HEK293 (cell line): ENCODE data around the gene A4GALT.

Experiments
- CTCF ChIA-PET: fragments of 350-600 bp; formaldehyde crosslinking; extraction: SDS; loops from one replicate; lab custom pipeline; 2021; ENCODE audit warnings: antibody characterized with exemption; lab: Yijun Ruan, JAX
- POLR2A ChIA-PET: fragments of 300-600 bp; formaldehyde crosslinking; extraction: SDS; loops from one replicate; lab custom pipeline; 2020; ENCODE audit warnings: antibody characterized with exemption, inconsistent platforms; lab: Yijun Ruan, JAX
- H3K27ac ChIP-seq: fragments of 200-500 bp; sonication (Bioruptor generic); 2 replicates; pipeline ENCODE4 v1.5.1; 2014; ENCODE audit warnings: low read depth, low read length, control low read depth, inconsistent platforms; ENCODE audit errors: extremely low read depth
- H3K36me3 ChIP-seq, 2 experiments: fragments of 200-500 bp in 1 of 2; sonication (Bioruptor generic) in 1 of 2; 1 replicate in 1 of 2; 2 replicates in 1 of 2; pipeline ENCODE4 v1.5.1; 2014 to 2017; ENCODE audit warnings: inconsistent platforms in 2 of 2, low read length in 2 of 2; ENCODE audit not compliant: control insufficient read depth in 2 of 2, insufficient read depth in 1 of 2
- H3K4me1 ChIP-seq: fragments of 200-500 bp; sonication (Bioruptor generic); 2 replicates; pipeline ENCODE4 v1.5.1; 2014; ENCODE audit warnings: mild to moderate bottlenecking, low read length, inconsistent platforms; ENCODE audit not compliant: control insufficient read depth, insufficient read depth
- H3K4me3 ChIP-seq: 2 replicates; pipeline ENCODE4 v1.5.1; 2011; ENCODE audit warnings: low read depth, mild to moderate bottlenecking, control low read depth, low read length, moderate library complexity
- H3K9me3 ChIP-seq: fragments of 200-500 bp; sonication (Bioruptor generic); 2 replicates; pipeline ENCODE4 v1.5.1; 2014; ENCODE audit warnings: low read depth, low read length, inconsistent platforms; ENCODE audit not compliant: control insufficient read depth, insufficient read depth
- GFI1B ChIP-seq: fragments of 450-650 bp; formaldehyde crosslinking; IDR thresholded peaks from 2 replicates; pipeline ENCODE4 v1.5.1; 2016; ENCODE audit warnings: missing biosample characterization, missing genetic modification characterization
- GLI2 ChIP-seq: fragments of 450-650 bp; formaldehyde crosslinking; IDR thresholded peaks from 2 replicates; pipeline ENCODE4; 2017; ENCODE audit warnings: missing biosample characterization, missing genetic modification characterization, low read depth, borderline replicate concordance
- KLF10 ChIP-seq: fragments of 450-650 bp; IDR thresholded peaks from 2 replicates; pipeline ENCODE4 v1.5.1; 2018; ENCODE audit warnings: missing biosample characterization, mild to moderate bottlenecking, missing genetic modification characterization
- MZF1 ChIP-seq: fragments of 450-650 bp; formaldehyde crosslinking; IDR thresholded peaks from 2 replicates; pipeline ENCODE4 v1.5.1; 2017; ENCODE audit warnings: missing biosample characterization, missing genetic modification characterization, borderline replicate concordance
- SALL2 ChIP-seq: fragments of 450-650 bp; formaldehyde crosslinking; IDR thresholded peaks from 2 replicates; pipeline ENCODE4 v1.5.0; 2017; ENCODE audit warnings: missing biosample characterization, mild to moderate bottlenecking, missing genetic modification characterization, borderline replicate concordance
- SP2 ChIP-seq: fragments of 450-650 bp; formaldehyde crosslinking; IDR thresholded peaks from 2 replicates; pipeline ENCODE4 v1.5.1; 2016; ENCODE audit warnings: missing biosample characterization, missing genetic modification characterization
- TCF7L2 ChIP-seq: IDR thresholded peaks from 2 replicates; pipeline ENCODE4 v1.6.1; 2011; ENCODE audit warnings: low read depth, mild to moderate bottlenecking, inconsistent platforms, low read length, moderate library complexity, borderline replicate concordance
- YY2 ChIP-seq: fragments of 450-650 bp; formaldehyde crosslinking; IDR thresholded peaks from 2 replicates; pipeline ENCODE4 v1.5.1; 2016; ENCODE audit warnings: missing biosample characterization, missing genetic modification characterization
- ZBTB20 ChIP-seq: fragments of 450-650 bp; formaldehyde crosslinking; IDR thresholded peaks from 2 replicates; pipeline ENCODE4 v1.5.1; 2016; ENCODE audit warnings: missing biosample characterization, missing genetic modification characterization
- ZNF157 ChIP-seq: fragments of 450-650 bp; formaldehyde crosslinking; IDR thresholded peaks from 2 replicates; pipeline ENCODE4 v1.5.1; 2016; ENCODE audit warnings: missing biosample characterization, missing genetic modification characterization
- ZNF175 ChIP-seq: fragments of 450-650 bp; formaldehyde crosslinking; IDR thresholded peaks from 2 replicates; pipeline ENCODE4 v1.5.1; 2016; ENCODE audit warnings: missing biosample characterization, missing genetic modification characterization
- ZNF24 ChIP-seq: fragments of 450-650 bp; formaldehyde crosslinking; IDR thresholded peaks from 2 replicates; pipeline ENCODE4 v1.5.1; 2016; ENCODE audit warnings: missing biosample characterization, missing genetic modification characterization
- ZNF311 ChIP-seq: fragments of 450-650 bp; formaldehyde crosslinking; IDR thresholded peaks from 2 replicates; pipeline ENCODE4 v1.5.1; 2017; ENCODE audit warnings: missing biosample characterization, missing genetic modification characterization, borderline replicate concordance
- ZNF341 ChIP-seq: fragments of 450-650 bp; formaldehyde crosslinking; IDR thresholded peaks from 2 replicates; pipeline ENCODE4; 2016; ENCODE audit warnings: low read depth, missing biosample characterization, missing genetic modification characterization
- ZNF416 ChIP-seq: fragments of 450-650 bp; formaldehyde crosslinking; IDR thresholded peaks from 2 replicates; pipeline ENCODE4 v1.5.1; 2016; ENCODE audit warnings: missing biosample characterization, missing genetic modification characterization
- ZNF423 ChIP-seq: fragments of 450-650 bp; formaldehyde crosslinking; IDR thresholded peaks from 2 replicates; pipeline ENCODE4 v1.5.1; 2016; ENCODE audit warnings: missing biosample characterization, missing genetic modification characterization
- ZNF514 ChIP-seq: fragments of 450-650 bp; formaldehyde crosslinking; IDR thresholded peaks from 2 replicates; pipeline ENCODE4 v1.5.1; 2016; ENCODE audit warnings: missing biosample characterization, missing genetic modification characterization
- ZNF544 ChIP-seq: fragments of 450-650 bp; formaldehyde crosslinking; IDR thresholded peaks from 2 replicates; pipeline ENCODE4 v1.5.0; 2017; ENCODE audit warnings: missing biosample characterization, missing genetic modification characterization
- ZNF558 ChIP-seq: fragments of 450-650 bp; formaldehyde crosslinking; IDR thresholded peaks from 2 replicates; pipeline ENCODE4 v1.5.1; 2016; ENCODE audit warnings: missing biosample characterization, missing genetic modification characterization
- ZNF600 ChIP-seq: fragments of 450-650 bp; formaldehyde crosslinking; IDR thresholded peaks from 2 replicates; pipeline ENCODE4 v1.5.1; 2016; ENCODE audit warnings: missing biosample characterization, missing genetic modification characterization
- TF ChIP-seq, protein P1 (sequence below): fragments of 450-650 bp; formaldehyde crosslinking; IDR thresholded peaks from 2 replicates; pipeline ENCODE4 v1.5.1; 2016; ENCODE audit warnings: missing biosample characterization, missing genetic modification characterization
- TF ChIP-seq, protein P2 (sequence below): fragments of 450-650 bp; formaldehyde crosslinking; IDR thresholded peaks from 2 replicates; pipeline ENCODE4 v1.5.1; 2017; ENCODE audit warnings: missing biosample characterization, missing genetic modification characterization
- TF ChIP-seq, protein P3 (sequence below): fragments of 450-650 bp; formaldehyde crosslinking; IDR thresholded peaks from 2 replicates; pipeline ENCODE4 v1.5.1; 2016; ENCODE audit warnings: missing biosample characterization, missing genetic modification characterization
- TF ChIP-seq, protein P4 (sequence below): fragments of 450-650 bp; formaldehyde crosslinking; IDR thresholded peaks from 2 replicates; pipeline ENCODE4 v1.5.1; 2016; ENCODE audit warnings: missing biosample characterization, missing genetic modification characterization

The A4GALT gene

DNA sequence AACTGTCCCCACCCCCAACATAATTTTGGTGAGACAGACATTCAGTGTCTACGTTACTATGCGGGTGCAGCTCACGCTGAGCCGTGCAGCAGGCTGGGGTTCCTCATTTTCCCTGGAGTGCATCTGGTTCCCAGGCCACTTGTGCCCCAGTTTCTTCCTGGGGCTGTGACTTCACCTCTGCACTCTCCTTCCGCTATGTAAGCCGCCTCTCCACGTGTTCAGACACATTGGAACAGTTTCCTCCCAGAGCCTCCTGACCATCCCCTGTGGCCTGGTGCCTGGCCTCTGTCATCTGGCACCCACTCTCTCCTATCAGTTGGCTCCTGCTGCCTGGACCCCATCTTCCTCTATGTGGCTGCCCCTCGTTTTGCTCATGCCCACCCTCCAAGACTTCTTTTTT lies 46.2 kb upstream of the A4GALT start (continued):
- no peak for TF ChIP-seq ZNF558 (tag by site-specific recombination)
- no peak for TF ChIP-seq ZNF24 (tag by site-specific recombination)
- TF ChIP-seq, protein P1, sequence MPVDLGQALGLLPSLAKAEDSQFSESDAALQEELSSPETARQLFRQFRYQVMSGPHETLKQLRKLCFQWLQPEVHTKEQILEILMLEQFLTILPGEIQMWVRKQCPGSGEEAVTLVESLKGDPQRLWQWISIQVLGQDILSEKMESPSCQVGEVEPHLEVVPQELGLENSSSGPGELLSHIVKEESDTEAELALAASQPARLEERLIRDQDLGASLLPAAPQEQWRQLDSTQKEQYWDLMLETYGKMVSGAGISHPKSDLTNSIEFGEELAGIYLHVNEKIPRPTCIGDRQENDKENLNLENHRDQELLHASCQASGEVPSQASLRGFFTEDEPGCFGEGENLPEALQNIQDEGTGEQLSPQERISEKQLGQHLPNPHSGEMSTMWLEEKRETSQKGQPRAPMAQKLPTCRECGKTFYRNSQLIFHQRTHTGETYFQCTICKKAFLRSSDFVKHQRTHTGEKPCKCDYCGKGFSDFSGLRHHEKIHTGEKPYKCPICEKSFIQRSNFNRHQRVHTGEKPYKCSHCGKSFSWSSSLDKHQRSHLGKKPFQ (tag by site-specific recombination), result no peak

DNA sequence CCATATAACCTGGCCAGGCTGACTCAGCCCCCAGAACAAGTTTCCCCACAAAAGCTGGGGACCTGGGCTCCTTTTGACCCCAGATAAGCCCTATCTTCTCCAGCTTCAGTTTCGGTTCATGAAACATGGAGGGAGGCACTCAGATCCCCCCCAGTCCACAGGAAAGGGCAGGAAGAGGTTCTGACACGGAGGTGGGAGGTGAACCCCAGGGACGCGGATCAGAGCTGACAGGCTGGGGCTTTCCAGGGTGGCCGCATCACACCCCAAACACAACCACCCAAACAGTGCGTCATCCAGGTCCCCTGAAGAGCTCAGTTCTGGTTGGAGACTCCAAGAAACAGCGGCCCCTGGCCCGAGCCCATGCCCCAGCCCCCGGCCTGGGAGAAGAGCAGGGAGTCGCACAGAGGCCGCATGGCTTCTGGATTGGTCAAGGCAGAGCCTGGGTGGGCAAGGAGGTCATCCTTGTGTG lies 44.3 kb upstream of the A4GALT start:
- CTCF ChIA-PET, result interaction anchor here (0.7 to 1.0 kb wide), 3 partner anchors 19 to 124 kb away, joined by 3 to 4 read pairs (median 3); partner anchors contain the start of gene ATP5MGL
- Histone ChIP-seq H3K4me3 (no peak overlapping the region), H3K9me3 (no peaks in the 10 kb centered on the region), H3K4me1 (peaks cover 2% of the 10 kb centered on the region; the same call in 1 of the 2 replicates), H3K36me3 (no peaks in the 10 kb centered on the region), H3K27ac (no peak overlapping the region)
- POLR2A ChIA-PET, result no interaction called here
- TF ChIP-seq GFI1B (tag by site-specific recombination) (no peak), TCF7L2 (no peak), KLF10 (tag by site-specific recombination) (no peak), ZNF514 (tag by site-specific recombination) (no peak), ZNF423 (tag by site-specific recombination) (no peak), SP2 (tag by site-specific recombination) (no peak), YY2 (tag by site-specific recombination) (no peak), ZNF311 (tag by site-specific recombination) (no peak), MZF1 (tag by site-specific recombination) (no peak), GLI2 (no peak), ZNF341 (tag by site-specific recombination) (no peak), ZNF544 (no peak), ZNF175 (tag by site-specific recombination) (no peak)
- TF ChIP-seq, protein P2, sequence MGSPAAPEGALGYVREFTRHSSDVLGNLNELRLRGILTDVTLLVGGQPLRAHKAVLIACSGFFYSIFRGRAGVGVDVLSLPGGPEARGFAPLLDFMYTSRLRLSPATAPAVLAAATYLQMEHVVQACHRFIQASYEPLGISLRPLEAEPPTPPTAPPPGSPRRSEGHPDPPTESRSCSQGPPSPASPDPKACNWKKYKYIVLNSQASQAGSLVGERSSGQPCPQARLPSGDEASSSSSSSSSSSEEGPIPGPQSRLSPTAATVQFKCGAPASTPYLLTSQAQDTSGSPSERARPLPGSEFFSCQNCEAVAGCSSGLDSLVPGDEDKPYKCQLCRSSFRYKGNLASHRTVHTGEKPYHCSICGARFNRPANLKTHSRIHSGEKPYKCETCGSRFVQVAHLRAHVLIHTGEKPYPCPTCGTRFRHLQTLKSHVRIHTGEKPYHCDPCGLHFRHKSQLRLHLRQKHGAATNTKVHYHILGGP (tag by site-specific recombination), result no peak

DNA sequence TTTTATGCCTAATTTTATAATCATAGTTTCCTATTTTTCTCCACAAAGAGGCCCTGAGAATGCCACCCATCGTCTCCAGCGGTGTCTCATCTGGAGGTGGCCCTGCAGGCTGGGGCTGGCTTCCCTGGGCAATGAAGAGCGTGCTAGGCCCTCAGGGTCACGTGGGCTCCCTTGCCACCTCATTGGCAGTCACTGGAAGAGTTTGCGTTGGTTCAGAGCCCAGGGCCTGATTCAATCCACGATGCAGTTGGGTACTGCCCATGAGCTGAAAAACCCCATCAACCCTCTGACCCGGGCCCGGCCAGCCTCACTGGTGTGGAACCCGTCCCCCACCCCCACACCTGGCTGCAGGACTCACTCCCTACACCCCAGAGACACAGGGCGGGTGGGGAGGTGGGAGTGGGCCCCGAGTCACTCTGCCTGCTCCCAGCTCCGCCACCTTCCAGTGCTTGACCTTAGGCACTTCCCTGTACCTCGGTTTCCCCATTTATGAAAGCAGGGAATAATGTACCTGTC lies 43.4 kb upstream of the A4GALT start:
- no peak overlapping the region for H3K4me3 ChIP-seq
- ChIA-PET POLR2A (no interaction called here), CTCF (interaction anchor here (0.6 to 1.0 kb wide), 3 partner anchors 17 to 104 kb away, joined by 3 to 4 read pairs (median 4); no protein-coding TSS in a partner anchor)
- no peaks in the 10 kb centered on the region for H3K36me3 ChIP-seq
- no peaks in the 10 kb centered on the region for H3K9me3 ChIP-seq
- H3K27ac ChIP-seq, result no peak overlapping the region
- no peaks in the 10 kb centered on the region for H3K4me1 ChIP-seq
- TF ChIP-seq ZBTB20 (tag by site-specific recombination) (no peak), ZNF157 (tag by site-specific recombination) (no peak), SALL2 (tag by site-specific recombination) (no peak), ZNF416 (no peak), ZNF600 (tag by site-specific recombination) (no peak)
- TF ChIP-seq, protein P3, sequence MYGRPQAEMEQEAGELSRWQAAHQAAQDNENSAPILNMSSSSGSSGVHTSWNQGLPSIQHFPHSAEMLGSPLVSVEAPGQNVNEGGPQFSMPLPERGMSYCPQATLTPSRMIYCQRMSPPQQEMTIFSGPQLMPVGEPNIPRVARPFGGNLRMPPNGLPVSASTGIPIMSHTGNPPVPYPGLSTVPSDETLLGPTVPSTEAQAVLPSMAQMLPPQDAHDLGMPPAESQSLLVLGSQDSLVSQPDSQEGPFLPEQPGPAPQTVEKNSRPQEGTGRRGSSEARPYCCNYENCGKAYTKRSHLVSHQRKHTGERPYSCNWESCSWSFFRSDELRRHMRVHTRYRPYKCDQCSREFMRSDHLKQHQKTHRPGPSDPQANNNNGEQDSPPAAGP (tag by site-specific recombination), result no peak
- TF ChIP-seq, protein P4, sequence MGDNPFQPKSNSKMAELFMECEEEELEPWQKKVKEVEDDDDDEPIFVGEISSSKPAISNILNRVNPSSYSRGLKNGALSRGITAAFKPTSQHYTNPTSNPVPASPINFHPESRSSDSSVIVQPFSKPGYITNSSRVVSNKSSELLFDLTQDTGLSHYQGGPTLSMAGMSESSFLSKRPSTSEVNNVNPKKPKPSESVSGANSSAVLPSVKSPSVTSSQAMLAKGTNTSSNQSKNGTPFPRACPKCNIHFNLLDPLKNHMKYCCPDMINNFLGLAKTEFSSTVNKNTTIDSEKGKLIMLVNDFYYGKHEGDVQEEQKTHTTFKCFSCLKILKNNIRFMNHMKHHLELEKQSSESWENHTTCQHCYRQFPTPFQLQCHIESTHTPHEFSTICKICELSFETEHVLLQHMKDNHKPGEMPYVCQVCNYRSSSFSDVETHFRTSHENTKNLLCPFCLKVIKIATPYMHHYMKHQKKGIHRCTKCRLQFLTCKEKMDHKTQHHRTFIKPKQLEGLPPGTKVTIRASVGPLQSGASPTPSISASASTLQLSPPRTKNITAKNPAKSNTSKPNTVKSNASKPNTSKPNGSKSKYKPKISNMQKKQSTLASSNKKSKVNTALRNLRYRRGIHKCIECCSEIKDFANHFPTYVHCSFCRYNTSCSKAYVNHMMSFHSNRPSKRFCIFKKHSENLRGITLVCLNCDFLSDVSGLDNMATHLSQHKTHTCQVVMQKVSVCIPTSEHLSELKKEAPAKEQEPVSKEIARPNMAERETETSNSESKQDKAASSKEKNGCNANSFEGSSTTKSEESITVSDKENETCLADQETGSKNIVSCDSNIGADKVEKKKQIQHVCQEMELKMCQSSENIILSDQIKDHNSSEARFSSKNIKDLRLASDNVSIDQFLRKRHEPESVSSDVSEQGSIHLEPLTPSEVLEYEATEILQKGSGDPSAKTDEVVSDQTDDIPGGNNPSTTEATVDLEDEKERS (tag by site-specific recombination), result no peak
